ENCODE data around the gene EPB42.

Gene EPB42

DNA sequence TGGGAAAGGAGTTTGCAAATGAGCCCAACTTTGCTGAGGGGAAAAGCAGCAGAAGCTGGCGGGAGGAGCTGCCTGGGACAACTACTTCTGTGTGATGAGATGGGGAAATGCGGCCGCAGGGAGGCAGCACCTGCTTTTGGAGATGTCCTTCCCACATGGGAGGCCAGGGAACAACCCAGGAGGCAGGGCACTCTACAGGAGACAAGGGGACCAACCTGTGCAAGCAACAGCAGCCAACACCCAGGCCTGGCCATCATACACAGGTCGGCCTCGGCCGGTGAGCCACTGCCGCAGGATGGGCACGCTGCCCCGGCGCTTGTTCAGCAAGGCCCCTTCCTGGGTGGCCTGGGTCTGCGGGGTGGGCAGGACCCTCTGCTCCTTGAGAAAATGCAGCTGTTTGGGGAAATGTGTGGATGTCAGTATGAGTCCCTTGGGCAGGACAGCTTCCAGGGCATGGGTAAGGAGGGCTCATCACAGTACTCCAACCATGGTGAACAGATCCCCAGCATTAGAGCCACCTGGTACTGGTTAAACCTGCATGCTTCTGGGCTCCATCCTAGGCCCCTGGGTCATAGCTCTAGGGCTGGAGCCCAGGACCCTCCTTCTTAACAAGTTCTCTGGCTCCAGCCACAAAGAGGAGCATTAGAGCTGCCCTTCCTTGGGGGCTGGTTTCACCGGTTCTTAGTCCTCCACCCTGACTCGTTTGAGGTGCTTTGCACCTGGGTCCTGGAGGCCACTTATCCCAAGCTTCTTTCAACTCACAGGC lies 11.6 kb downstream of the EPB42 start:
- no peak overlapping the region for H3K9ac ChIP-seq (ENCODE audit: low read length)
- no peak overlapping the region for H2AFZ ChIP-seq (ENCODE audit: low read length)
- H3K79me2 ChIP-seq (ENCODE audit: insufficient read depth, low read length) = no peaks in the 10 kb centered on the region
- no peaks in the 10 kb centered on the region for H3K36me3 ChIP-seq (ENCODE audit: insufficient read depth, low read length)
- H3F3A ChIP-seq (ENCODE audit: insufficient read depth, low read length) = no peaks in the 10 kb centered on the region
- H3K4me3 ChIP-seq (ENCODE audit: low read depth, low read length, poor library complexity, severe bottlenecking) = no peak overlapping the region
- peaks cover 8% of the 10 kb centered on the region for H3K27me3 ChIP-seq (ENCODE audit: insufficient read depth, low read length)
- TF ChIP-seq, protein P1, sequence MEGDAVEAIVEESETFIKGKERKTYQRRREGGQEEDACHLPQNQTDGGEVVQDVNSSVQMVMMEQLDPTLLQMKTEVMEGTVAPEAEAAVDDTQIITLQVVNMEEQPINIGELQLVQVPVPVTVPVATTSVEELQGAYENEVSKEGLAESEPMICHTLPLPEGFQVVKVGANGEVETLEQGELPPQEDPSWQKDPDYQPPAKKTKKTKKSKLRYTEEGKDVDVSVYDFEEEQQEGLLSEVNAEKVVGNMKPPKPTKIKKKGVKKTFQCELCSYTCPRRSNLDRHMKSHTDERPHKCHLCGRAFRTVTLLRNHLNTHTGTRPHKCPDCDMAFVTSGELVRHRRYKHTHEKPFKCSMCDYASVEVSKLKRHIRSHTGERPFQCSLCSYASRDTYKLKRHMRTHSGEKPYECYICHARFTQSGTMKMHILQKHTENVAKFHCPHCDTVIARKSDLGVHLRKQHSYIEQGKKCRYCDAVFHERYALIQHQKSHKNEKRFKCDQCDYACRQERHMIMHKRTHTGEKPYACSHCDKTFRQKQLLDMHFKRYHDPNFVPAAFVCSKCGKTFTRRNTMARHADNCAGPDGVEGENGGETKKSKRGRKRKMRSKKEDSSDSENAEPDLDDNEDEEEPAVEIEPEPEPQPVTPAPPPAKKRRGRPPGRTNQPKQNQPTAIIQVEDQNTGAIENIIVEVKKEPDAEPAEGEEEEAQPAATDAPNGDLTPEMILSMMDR (IDR thresholded peaks at IDR 0.05; ENCODE audit: low read length) = peak; percentile 6; the same call in 1 of the 2 replicates
- no peak for TF ChIP-seq EZH2 (IDR thresholded peaks at IDR 0.05; ENCODE audit: borderline replicate concordance, low read length)
- no peak overlapping the region for H3K27ac ChIP-seq (ENCODE audit: low read depth, low read length, poor library complexity, severe bottlenecking)
- H3K4me2 ChIP-seq (ENCODE audit: low read length) = no peak overlapping the region
- H4K20me1 ChIP-seq (ENCODE audit: insufficient read depth, low read length) = no peaks in the 10 kb centered on the region
- H3K9me3 ChIP-seq (ENCODE audit: low read length) = no peaks in the 10 kb centered on the region
- H3K9me2 ChIP-seq (ENCODE audit: low read depth, low read length) = no peaks in the 10 kb centered on the region
- no peaks in the 10 kb centered on the region for H3K4me1 ChIP-seq (ENCODE audit: insufficient read depth, low read length, severe bottlenecking)

DNA sequence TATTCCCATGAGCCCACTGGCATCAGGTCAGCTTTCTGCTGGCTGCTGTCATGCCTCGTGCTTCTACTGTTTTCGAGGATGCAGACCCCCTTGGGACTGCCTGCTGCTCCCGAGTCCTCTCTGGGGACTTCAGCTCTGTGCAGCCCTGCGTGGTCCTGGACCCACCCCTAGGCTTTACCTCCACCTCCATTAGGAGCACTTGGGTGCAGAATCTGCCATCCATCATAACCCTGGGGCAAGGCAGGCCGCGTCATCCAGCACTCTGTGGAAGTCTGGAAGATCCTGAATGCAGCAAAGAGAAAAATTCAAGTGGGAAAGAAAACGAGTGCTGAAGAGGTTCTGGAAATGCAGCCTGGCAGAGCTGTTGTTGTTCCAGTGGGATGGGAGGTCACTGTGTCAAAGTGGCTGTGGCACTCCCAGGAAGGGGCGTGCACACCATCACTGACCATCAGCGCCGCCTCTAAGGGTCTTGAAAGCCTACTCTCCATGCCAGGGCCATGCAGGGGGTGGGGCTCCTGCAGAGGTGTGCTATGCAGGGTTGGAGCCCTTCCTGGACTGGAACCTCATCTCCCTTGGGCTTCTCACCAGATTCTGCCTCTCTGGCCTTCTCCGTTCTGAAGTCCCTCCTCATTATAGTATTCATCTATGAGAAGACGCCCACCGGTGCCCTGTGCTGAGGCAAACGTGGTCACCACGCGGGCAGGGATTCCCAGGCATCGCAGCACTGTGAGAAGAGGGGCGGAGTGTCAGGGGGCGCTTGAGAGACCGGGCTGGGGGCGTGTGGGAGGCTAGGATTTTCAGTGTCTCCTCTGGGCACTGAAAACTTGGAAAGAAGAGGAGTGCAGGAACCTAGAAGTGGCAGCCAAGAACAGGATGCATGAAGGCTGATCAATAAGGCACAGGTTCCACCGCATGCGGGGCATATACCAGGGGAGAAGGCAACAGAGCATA lies 12.5 kb downstream of the EPB42 start:
- H3K9ac ChIP-seq (ENCODE audit: low read length) = no peak overlapping the region
- H2AFZ ChIP-seq (ENCODE audit: low read length) = no peak overlapping the region
- H3K79me2 ChIP-seq (ENCODE audit: insufficient read depth, low read length) = no peaks in the 10 kb centered on the region
- no peaks in the 10 kb centered on the region for H3K9me2 ChIP-seq (ENCODE audit: low read depth, low read length)
- H3K27ac ChIP-seq (ENCODE audit: low read depth, low read length, poor library complexity, severe bottlenecking) = no peak overlapping the region
- no peak overlapping the region for H3K4me2 ChIP-seq (ENCODE audit: low read length)
- H3K27me3 ChIP-seq (ENCODE audit: insufficient read depth, low read length) = peaks cover 7% of the 10 kb centered on the region; the same call in 1 of the 2 replicates
- H3K36me3 ChIP-seq (ENCODE audit: insufficient read depth, low read length) = no peaks in the 10 kb centered on the region
- no peaks in the 10 kb centered on the region for H3K4me1 ChIP-seq (ENCODE audit: insufficient read depth, low read length, severe bottlenecking)
- no peaks in the 10 kb centered on the region for H3F3A ChIP-seq (ENCODE audit: insufficient read depth, low read length)
- H3K9me3 ChIP-seq (ENCODE audit: low read length) = no peaks in the 10 kb centered on the region
- H3K4me3 ChIP-seq (ENCODE audit: low read depth, low read length, poor library complexity, severe bottlenecking) = no peak overlapping the region
- no peaks in the 10 kb centered on the region for H4K20me1 ChIP-seq (ENCODE audit: insufficient read depth, low read length)
- TF ChIP-seq EZH2 (IDR thresholded peaks at IDR 0.05; ENCODE audit: borderline replicate concordance, low read length) = no peak
- TF ChIP-seq, protein P1 (IDR thresholded peaks at IDR 0.05; ENCODE audit: low read length) = no peak

DNA sequence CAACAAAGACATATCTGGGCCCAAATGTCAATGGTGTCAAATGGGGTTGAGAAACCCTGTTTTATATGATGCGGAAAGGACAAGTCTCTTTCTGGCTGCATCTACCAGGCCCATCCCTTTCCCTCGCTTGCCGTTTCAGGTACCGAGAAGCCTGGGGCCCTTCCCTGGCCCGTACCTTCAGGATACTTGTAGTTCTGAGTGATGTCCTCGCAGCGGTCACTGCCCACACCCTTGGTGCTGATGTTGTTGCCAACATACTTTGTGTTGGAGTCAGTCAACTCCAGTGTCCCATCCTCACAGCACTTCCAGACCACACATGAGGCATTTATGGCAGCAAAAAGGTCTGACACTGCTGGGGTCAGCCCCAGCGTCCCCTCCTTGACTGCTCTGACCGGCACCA lies 13.8 kb downstream of the EPB42 start:
- H2AFZ ChIP-seq (ENCODE audit: low read length) = no peak overlapping the region
- no peaks in the 10 kb centered on the region for H3K36me3 ChIP-seq (ENCODE audit: insufficient read depth, low read length)
- H3K9me2 ChIP-seq (ENCODE audit: low read depth, low read length) = no peaks in the 10 kb centered on the region
- no peaks in the 10 kb centered on the region for H3K4me1 ChIP-seq (ENCODE audit: insufficient read depth, low read length, severe bottlenecking)
- H3F3A ChIP-seq (ENCODE audit: insufficient read depth, low read length) = no peaks in the 10 kb centered on the region
- no peaks in the 10 kb centered on the region for H3K79me2 ChIP-seq (ENCODE audit: insufficient read depth, low read length)
- TF ChIP-seq, protein P1 (IDR thresholded peaks at IDR 0.05; ENCODE audit: low read length) = no peak
- TF ChIP-seq EZH2 (IDR thresholded peaks at IDR 0.05; ENCODE audit: borderline replicate concordance, low read length) = no peak
- peaks cover 7% of the 10 kb centered on the region for H3K27me3 ChIP-seq (ENCODE audit: insufficient read depth, low read length)
- H3K9me3 ChIP-seq (ENCODE audit: low read length) = no peaks in the 10 kb centered on the region
- no peak overlapping the region for H3K27ac ChIP-seq (ENCODE audit: low read depth, low read length, poor library complexity, severe bottlenecking)
- H4K20me1 ChIP-seq (ENCODE audit: insufficient read depth, low read length) = no peaks in the 10 kb centered on the region
- H3K9ac ChIP-seq (ENCODE audit: low read length) = no peak overlapping the region
- no peak overlapping the region for H3K4me2 ChIP-seq (ENCODE audit: low read length)
- no peak overlapping the region for H3K4me3 ChIP-seq (ENCODE audit: low read depth, low read length, poor library complexity, severe bottlenecking)
